Measurements from ENCODE around the gene ULK3.

Gene ULK3

DNA sequence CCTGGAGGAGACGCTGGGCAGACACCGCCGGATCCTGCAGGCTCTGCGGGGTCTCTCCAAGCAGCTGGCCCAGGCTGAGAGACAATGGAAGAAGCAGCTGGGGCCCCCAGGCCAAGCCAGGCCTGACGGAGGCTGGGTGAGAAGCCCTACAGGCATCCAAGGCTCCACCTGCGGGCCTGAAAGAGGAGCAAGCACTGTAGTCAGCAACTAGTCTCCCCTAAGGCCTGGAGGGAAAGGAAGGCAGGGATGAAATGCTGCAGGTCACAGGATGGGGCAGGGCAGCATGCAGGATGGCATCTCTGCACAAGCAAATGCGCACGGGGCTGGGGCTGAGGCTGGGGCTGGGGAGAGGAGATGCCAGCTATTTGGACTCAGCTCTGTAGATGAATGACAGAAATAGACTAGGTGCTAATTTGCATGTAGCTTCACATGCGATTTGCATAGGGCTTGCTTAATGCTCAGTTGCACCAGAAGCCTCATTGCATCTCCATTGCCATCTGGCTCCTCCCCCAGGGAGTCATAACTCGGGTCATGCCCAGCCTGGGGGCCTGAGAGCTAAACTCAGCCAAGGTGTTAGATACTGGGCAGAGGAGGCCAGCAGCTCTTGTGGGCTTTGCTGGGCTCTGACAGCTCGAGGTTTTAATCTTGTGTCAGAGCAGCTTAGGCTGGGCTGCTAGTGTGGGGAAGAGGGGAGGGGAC lies 21.7 kb downstream of the ULK3 start:
- peak in 1 of 3 experiments; percentile 54 for DNase-seq

GRCh38 chr15:74820056-74820455 lies 22.9 kb downstream of the ULK3 start:
- DNase-seq = no peak

DNA sequence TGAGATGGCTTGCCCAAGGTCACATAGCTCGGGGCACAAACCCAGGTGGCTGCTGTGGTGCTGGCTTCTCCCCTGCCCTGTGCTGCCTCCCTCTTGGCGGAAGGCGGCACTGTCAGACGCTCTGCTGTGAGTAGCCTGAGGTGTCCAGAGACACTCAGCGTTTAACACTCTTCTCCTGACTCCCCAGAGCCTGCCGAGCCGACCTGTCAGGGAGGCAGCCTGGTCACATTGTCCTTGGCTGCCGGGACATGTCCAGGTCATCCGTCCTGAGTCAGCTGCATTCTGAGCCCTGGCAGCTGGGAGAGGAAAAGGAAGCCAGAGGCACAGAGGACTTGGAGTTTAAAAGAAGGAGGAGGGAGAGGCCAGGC lies 25.6 kb downstream of the ULK3 start:
- DNase-seq = peak in 2 of 3 experiments; percentile 54 to 81

DNA sequence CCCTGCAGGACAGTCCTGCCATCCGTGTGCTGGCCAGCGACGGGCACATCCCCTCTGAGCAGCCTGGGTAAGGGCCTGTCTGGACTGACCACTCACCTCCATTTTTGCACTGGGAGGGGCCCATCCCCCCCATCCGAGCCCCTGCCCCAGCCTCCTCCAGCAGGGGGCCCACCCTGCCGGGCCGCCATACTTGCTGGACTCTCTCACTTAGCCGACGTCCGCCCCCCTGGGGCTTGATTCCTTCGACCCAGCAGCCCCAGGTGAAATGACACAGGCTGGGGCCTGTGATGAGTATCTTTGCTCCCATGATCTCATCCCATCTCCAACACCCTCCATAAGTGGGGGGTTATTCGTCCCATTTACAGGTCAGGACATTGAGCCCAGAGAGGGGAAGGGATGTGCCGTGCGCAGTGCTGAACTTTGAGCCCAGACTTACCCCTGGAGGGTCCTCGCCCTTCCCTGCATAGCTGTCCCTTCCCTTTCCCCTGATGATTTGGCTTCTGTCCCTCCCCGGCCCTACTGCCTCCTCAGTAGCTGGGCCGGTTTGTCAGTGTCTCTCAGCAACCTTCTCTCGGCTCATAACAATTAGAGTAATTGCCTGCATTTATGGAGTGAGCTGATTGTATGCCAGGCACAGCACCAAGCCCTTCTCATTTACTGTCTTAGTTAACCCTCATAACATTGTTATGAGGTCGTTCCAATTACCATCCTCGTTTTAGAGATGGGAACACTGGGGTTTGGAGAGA lies 26.2 kb downstream of the ULK3 start:
- DNase-seq = peak in 2 of 3 experiments; percentile 54 to 81

DNA sequence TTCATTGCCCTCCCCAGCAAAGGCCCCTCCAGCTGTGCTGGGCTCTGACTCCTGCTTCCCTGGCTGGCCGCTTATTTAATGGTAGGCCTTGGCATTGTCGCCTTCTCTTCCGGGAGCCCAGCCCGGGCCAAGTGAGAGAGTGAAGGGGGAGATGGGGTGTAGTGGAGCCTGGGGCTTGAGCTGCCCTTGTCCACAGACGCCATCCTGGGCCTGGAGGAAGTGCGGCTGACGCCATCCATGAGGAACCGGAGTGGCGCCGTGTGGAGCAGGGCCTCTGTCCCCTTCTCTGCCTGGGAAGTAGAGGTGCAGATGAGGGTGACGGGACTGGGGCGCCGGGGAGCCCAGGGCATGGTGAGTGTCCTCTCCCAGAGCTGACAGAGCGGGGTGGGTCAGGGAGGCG lies 27.0 kb downstream of the ULK3 start:
- no peak for DNase-seq

- no peak for DNase-seq
These were observed 27.6 kb downstream of the ULK3 start for GRCh38 chr15:74815121-74815934.

DNA sequence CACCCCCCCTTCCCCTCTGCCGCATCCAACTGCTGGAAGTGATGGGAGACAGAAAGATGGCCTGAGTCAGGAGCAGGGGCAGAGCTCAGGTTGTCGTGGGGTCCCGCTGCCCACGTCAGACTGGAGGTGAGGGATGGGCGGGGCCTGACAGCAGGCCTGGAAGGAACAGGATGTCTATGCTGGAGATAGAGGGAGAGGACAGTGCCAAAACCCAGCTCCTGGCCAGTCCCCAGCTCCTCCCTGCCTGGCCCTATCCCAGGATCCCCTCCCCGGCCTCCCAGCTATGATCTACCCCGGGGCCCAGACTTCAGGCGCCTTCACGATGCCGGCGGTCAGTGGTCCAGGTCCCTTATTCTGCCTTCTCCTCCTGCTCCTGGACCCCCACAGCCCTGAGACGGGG lies 30.4 kb downstream of the ULK3 start, which contains the start of gene LMAN1L:
LMAN1L (plus strand) TSS at position 303 of the 400 bp plus-strand sequence; CDS start at position 323, 20 bp downstream.
- no peak for DNase-seq

DNA sequence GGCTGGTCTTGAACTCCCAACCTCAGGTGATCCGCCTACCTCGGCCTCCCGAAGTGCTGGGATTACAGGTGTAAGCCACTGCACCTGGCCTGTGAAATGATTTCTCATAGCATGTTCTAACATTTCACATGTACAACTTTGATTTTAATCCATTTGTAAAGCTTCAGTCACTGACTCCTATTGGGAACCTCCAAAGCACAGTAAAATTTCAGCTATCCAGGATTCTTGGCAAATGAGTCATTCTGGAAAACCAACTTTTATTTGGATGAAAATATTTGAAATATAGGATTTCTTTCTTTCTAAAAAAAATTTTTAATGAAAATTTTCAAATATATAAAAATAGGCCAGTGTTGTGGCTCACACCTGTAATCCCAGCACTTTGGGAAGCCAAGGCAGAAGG lies 33.0 kb downstream of the ULK3 start:
- DNase-seq = no peak

DNA sequence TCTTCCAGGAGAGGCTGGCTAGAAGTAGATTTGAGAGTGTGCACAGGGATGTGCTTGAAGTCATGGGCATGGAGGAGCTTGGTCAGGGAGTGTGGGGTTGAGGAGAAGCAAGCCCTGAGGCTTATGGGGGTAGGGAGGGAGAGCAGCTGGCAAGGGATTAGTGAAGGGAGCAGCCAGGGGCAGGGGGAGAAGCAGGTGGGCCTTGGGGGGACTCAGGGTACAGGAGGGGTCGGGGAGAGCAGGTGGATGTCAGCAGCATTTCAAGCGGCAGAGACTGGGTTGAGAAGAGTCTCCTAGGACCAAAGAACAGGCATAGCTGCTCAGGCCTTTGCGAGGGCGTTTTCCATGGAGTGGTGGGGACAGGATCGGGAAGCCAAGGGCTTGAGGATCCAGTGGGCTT lies 33.7 kb downstream of the ULK3 start:
- no peak for DNase-seq

DNA sequence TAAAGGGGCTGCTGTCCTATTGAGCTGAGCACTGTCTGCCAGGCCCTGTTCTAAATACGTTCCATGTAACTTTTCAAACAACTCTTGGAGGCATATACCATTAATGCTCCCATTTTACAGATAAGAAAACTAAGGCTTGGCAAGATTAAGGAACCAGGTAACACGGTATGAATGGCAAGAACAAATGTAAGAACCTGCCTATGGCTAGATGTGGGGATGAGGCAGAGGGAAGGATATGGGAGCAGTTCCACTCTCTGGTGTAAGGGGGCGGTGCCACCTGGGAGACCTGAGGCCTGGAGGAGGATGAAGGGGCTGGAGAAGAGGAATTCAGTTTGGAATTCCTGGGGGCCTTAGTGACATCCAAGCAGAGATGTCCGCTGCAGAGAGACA lies 34.1 kb downstream of the ULK3 start:
- DNase-seq = no peak

DNA sequence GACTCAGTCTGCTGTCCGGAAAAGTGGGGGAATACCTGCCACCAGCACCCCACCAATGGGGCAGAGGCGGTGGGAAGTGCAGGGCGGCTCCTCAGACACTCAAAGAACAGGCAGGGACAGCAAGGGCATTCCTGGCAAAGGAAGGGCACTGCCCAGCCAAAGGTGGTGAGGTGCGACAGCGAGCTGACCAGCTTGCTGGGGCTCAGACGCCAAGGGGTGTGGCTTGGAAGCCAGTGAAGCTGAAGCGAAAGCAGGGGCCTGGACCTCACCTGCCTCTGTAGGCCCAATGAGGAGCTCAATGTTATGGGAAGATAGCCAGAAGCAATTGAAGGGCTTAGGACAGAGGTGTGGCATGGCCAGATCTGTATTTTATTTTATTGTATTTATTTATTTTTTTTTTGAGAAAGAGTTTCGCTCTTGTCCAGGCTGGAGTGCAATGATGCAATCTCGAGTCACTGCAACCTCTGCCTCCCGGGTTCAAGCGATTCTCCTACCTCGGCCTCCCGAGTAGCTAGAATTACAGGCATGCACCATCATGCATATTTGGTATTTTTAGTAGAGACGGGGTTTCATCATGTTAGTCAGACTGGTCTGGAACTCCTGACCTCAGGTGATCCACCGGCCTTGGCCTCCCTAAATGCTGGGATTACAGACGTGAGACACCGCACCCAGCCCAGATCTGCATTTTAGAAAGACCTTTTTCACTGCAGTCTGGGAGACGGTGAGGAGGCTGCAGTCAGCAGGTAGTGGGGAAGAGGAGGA lies 34.7 kb downstream of the ULK3 start:
- no peak for DNase-seq

- DNase-seq = no peak
These were observed 35.7 kb downstream of the ULK3 start for GRCh38 chr15:74807282-74807681.

- DNase-seq = no peak
These were observed 38.0 kb downstream of the ULK3 start for GRCh38 chr15:74804935-74805334.

DNA sequence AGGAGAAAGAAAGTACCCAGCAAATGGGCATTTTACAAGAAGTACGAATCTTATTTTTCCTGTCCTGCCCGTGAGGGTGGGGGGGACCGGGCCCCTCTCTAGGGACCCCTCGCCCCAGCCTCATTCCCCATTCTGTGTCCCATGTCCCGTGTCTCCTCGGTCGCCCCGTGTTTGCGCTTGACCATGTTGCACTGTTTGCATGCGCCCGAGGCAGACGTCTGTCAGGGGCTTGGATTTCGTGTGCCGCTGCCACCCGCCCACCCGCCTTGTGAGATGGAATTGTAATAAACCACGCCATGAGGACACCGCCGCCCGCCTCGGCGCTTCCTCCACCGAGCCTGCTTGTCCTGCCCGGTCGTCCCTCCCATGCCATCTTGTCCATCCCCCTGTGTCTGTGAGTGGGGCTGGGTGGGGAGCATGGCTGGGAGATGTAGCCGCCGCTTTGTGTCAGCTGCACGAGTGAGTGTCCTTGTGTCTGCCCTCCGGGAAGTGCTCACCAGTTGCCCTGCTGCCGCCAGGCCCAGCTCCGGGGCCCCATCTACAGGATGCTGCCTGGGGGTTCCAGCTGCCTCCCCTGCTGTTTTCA lies 40.0 kb downstream of the ULK3 start:
- DNase-seq = no peak

GRCh38 chr15:74802290-74802689 lies 40.7 kb downstream of the ULK3 start:
- DNase-seq = no peak

GRCh38 chr15:74801311-74801997 lies 41.5 kb downstream of the ULK3 start:
- no peak for DNase-seq

GRCh38 chr15:74800559-74801094 lies 42.3 kb downstream of the ULK3 start:
- no peak for DNase-seq

DNA sequence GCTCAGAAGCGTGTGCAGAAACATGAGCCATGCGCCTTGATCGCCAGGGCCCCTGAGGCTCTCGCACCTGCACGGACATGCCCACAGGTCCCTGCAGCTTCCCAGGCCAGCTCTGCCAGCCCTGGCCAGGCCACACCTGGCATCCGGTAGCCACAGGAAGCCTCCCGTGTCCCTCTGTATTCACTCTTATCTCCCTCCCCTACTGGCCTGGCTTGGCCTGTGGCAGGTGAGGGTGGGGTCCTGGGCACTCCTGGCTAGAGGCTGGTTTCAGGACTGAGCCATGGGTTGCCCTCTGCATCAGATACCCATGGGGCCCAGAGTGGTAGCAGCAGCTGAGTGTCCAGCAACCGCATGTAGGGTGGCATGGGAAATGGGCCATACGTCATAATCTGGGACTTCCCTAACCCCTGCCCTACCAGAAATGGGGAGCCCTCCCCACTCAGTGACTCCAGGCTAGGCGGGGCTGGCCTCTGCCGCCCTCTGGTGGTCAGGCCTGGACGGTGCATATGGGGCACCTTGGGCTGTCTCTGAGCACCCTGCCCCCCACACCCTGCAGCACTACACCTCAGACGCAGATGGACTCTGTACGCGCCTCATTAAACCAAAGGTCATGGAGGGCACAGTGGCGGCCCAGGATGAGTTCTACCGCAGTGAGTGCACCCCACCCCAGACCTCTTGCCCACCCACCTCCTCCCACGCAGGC lies 42.9 kb downstream of the ULK3 start:
- DNase-seq = peak; percentile 16 to 81 (median 78)

DNA sequence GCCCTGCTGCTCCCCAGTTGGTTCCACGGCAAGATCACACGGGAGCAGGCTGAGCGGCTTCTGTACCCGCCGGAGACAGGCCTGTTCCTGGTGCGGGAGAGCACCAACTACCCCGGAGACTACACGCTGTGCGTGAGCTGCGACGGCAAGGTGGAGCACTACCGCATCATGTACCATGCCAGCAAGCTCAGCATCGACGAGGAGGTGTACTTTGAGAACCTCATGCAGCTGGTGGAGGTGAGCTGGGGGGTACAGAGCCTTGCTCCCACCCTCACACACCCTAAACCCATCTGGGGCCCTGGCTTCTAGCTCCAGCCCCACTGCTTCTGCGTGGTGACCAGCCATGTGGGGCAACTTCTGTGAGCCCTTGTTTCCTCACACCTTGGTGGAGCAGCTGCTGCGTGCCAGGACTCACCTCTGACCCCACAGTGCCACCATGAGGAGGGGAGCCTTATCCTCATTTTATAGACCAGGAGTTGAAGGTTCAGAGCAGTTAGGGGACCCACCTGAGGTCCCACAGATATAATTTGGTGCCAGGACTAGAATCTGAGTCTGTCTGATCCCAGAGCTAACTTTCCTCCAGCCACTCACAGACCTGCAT lies 43.6 kb downstream of the ULK3 start:
- no peak for DNase-seq

All from NCI-H1417 (cell line).